ENCODE data around the gene CMTM1. TPM values are rescaled to one million over a fixed set of nuclear protein-coding genes. Genes with fewer than 3 reads are reported as not detected.
"Not testable (repeated sequence)": the region's sequence is repeated elsewhere in the genome, so short reads cannot be mapped to it uniquely, and the experiment has no call there.

The CMTM1 gene
- total RNA-seq, 1 donor from 2014 or later: 6.3 TPM

DNA sequence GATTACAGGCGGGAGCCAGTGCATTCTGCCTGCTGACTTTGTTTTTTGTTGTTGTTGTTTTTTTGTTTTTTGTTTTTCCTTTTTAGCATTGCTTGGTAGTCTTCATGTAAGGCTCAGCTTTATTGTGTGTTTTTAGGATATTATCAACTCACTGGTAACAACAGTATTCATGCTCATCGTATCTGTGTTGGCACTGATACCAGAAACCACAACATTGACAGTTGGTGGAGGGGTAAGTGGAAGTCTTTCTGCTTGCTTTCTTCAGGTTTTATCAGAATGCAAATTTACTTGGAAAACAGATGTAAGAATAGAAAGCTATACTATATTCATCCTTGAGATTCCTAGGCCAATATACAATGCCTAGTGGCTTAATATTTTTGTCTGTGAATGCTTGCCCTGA, 3.3 kb upstream of the CMTM1 start:
- Mint-ChIP-seq H3K4me3 (ENCODE audit: unreplicated experiment) (no peak overlapping the region), H3K27me3 (ENCODE audit: low read depth) (no peaks in the 10 kb centered on the region), H3K36me3 (ENCODE audit: low read depth) (peaks cover 9% of the 10 kb centered on the region), H3K4me1 (ENCODE audit: low read depth) (peaks cover 10% of the 10 kb centered on the region), H3K27ac (ENCODE audit: unreplicated experiment) (no peak overlapping the region), H3K9me3 (ENCODE audit: low read depth) (no peaks in the 10 kb centered on the region)
- TF ChIP-seq, protein P1, sequence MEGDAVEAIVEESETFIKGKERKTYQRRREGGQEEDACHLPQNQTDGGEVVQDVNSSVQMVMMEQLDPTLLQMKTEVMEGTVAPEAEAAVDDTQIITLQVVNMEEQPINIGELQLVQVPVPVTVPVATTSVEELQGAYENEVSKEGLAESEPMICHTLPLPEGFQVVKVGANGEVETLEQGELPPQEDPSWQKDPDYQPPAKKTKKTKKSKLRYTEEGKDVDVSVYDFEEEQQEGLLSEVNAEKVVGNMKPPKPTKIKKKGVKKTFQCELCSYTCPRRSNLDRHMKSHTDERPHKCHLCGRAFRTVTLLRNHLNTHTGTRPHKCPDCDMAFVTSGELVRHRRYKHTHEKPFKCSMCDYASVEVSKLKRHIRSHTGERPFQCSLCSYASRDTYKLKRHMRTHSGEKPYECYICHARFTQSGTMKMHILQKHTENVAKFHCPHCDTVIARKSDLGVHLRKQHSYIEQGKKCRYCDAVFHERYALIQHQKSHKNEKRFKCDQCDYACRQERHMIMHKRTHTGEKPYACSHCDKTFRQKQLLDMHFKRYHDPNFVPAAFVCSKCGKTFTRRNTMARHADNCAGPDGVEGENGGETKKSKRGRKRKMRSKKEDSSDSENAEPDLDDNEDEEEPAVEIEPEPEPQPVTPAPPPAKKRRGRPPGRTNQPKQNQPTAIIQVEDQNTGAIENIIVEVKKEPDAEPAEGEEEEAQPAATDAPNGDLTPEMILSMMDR (IDR thresholded peaks at IDR 0.05): no peak
- no peak for DNase-seq (ENCODE audit: low spot score)

DNA sequence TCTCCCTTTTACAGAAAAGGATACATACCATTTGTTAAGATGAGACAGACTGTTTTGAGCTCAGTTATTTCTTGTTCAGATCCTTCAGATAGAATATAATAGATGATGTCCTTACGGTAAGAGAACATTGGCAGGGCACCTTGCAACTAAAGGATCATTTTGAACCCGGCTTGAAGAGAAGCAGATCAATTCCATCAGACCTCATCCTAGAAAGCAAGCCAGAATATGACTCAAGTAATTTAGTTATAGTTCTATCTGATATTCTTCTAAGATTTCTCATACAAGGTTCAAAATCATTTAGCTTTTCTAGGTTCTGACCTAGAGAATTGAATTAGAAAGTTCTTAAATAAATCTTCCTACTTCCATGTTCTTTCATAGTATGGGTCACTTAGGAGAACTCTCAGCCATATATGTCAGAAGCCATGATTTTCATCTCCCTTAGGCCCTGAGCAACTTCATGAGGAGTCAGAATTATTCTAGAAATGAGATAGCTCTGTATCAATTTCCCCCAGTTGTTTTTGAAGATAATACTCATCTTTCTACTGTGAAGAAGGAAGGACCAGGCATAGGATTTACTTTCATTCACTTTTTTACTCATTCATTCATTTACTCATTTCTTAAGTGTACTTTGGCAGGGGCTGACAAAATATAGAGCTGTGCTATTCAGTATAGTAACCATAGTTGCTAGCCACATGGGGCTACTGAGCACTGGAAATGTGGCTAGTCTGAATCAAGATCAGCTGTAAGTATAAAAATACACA, 2.5 kb upstream of the CMTM1 start:
- TF ChIP-seq, protein P1 (IDR thresholded peaks at IDR 0.05): no peak

DNA sequence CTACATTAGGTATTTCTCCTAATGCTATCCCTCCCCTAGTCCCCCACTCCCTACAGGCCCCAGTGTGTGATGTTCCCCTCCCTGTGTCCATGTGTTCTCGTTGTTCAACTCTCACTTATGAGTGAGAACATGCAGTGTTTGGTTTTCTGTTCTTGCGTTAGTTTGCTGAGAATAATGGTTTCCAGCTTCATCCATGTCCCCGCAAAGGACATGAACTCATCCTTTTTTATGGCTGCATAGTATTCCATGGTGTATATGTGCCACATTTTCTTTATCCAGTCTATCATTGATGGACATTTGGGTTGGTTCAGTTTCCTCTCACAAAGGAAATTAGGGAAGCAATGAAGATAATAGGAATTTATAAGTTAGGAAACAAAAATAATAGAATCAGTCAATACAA, 1.0 kb downstream of the CMTM1 start:
- not testable (repeated sequence) for H3K27ac Mint-ChIP-seq (ENCODE audit: unreplicated experiment); H3K36me3 Mint-ChIP-seq (ENCODE audit: low read depth); DNase-seq (ENCODE audit: low spot score); H3K9me3 Mint-ChIP-seq (ENCODE audit: low read depth); H3K4me3 Mint-ChIP-seq (ENCODE audit: unreplicated experiment); H3K27me3 Mint-ChIP-seq (ENCODE audit: low read depth)
- H3K4me1 Mint-ChIP-seq (ENCODE audit: low read depth): peaks cover 49% of the 10 kb centered on the region

More for the DNA sequence above, 2.5 kb upstream of the CMTM1 start:
- Mint-ChIP-seq H3K36me3 (ENCODE audit: low read depth) (peaks cover 9% of the 10 kb centered on the region), H3K27ac (ENCODE audit: unreplicated experiment) (no peak overlapping the region), H3K4me1 (ENCODE audit: low read depth) (peaks cover 16% of the 10 kb centered on the region), H3K4me3 (ENCODE audit: unreplicated experiment) (no peak overlapping the region), H3K9me3 (ENCODE audit: low read depth) (no peaks in the 10 kb centered on the region), H3K27me3 (ENCODE audit: low read depth) (no peaks in the 10 kb centered on the region)
- no peak for DNase-seq (ENCODE audit: low spot score)

GRCh38 chr16:66568355-66568754, 2.1 kb downstream of the CMTM1 start:
- no peak for DNase-seq (ENCODE audit: low spot score)
- TF ChIP-seq, protein P1 (IDR thresholded peaks at IDR 0.05): no peak
- no peaks in the 10 kb centered on the region for H3K27me3 Mint-ChIP-seq (ENCODE audit: low read depth)
- peaks cover 6% of the 10 kb centered on the region for H3K36me3 Mint-ChIP-seq (ENCODE audit: low read depth)
- H3K9me3 Mint-ChIP-seq (ENCODE audit: low read depth): no peaks in the 10 kb centered on the region
- H3K4me3 Mint-ChIP-seq (ENCODE audit: unreplicated experiment): no peak overlapping the region
- peak overlapping the region; percentile 85 for H3K27ac Mint-ChIP-seq (ENCODE audit: unreplicated experiment)
- H3K4me1 Mint-ChIP-seq (ENCODE audit: low read depth): peaks cover 59% of the 10 kb centered on the region

DNA sequence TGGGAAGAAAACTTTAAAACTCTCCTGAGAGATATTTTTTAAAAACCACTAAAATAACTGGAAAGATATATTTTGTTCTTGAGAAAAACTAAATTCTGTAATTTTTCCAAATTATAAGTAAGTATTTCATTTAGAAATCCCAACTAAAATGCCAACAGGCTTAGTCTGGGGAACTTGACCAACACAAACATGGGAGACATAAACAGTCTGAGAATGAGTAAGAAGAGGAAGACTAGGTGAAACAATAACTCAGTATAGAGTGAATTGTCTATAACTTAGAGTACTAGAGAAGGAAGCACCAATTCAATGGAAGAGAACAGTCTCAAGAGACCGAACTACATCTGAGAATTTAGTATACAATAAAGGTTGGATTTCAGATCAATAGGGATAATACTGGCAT, 2.9 kb downstream of the CMTM1 start:
- Mint-ChIP-seq H3K27ac (ENCODE audit: unreplicated experiment) (peak overlapping the region; percentile 85), H3K4me1 (ENCODE audit: low read depth) (peaks cover 63% of the 10 kb centered on the region), H3K36me3 (ENCODE audit: low read depth) (peaks cover 6% of the 10 kb centered on the region), H3K4me3 (ENCODE audit: unreplicated experiment) (no peak overlapping the region), H3K27me3 (ENCODE audit: low read depth) (no peaks in the 10 kb centered on the region), H3K9me3 (ENCODE audit: low read depth) (no peaks in the 10 kb centered on the region)
- DNase-seq (ENCODE audit: low spot score): no peak
- TF ChIP-seq, protein P1 (IDR thresholded peaks at IDR 0.05): no peak
